ENCODE measurements around the gene RNF121. TPM values are rescaled to one million over a fixed set of nuclear protein-coding genes. Genes with fewer than 3 reads are reported as not detected.

The RNF121 gene
- total RNA-seq, 1 donor from 2014 or later = 21.1 TPM

GRCh38 chr11:72012897-72013721 is 84.3 kb downstream of the RNF121 start:
- Histone ChIP-seq H3K36me3 (peaks cover 2 to 100% of the 10 kb centered on the region in 2 donors), H3K9me3 (no peaks in the 10 kb centered on the region), H3K4me3 (no peak overlapping the region), H3K27ac (peak overlapping the region; percentile 38), H3K27me3 (no peaks in the 10 kb centered on the region), H3K4me1 (peaks cover 41% of the 10 kb centered on the region)
- intact Hi-C loops (cut with DNase I) = no loop called here
- TF ChIP-seq POLR2AphosphoS5 (IDR thresholded peaks at IDR 0.05; ENCODE audit: insufficient read depth in 1 of 2, low read depth in 1 of 2) (peak; percentile 44 to 57), CTCF (IDR thresholded peaks at IDR 0.05) (no peak)
- no peak for DNase-seq (ENCODE audit: extremely low spot score in 2 of 2)

DNA sequence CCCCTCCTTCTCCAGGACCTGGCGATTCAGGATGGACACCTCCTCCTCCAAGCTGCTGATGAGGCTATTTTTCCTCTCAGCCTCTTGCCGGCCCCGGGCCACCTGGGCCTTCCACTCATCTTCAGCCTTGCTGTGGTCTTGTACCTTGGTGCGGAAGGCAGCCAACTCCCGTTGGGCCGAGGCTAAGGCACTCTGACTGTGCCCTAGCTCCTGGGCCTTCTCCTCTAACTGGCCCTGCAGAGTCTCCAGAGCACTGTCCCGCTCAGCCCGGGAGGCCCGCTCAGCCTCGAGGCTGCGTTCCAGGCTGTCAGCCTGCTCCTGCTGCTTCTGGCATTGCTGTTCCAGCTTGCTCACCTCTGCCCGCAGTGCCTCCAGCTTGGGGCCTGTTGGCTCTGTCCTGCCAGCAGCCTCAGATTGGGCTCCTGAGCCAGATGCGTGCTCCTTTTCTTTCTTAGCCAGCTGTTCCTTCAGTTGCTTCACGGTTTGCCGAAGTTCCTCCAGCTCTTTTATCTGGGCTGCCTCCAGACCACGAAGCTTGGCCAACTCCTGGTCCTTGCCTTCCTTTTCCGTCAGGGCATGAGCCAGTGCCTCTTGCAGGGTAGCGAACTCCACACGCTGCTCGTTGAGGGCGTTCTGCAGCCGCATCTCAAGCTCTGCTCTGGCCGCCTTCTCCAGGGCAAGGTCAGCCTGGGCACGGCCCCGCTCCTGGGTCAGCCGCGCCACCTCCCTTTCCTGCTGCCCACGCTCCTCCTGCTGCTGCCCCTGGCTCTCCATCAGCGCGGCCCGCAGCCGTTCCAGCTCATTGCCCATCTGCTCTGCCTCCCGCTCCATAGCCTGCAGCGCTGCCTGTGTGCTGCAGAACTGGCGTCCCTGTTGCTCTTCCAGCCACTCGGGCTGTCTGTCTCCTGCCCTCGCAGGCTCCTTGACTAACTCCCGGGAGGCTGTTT is 85.2 kb downstream of the RNF121 start:
- no peak overlapping the region for H3K4me3 ChIP-seq
- H3K27me3 ChIP-seq = no peaks in the 10 kb centered on the region
- H3K9me3 ChIP-seq = no peaks in the 10 kb centered on the region
- peaks cover 7 to 100% of the 10 kb centered on the region in 2 donors for H3K36me3 ChIP-seq
- no peak for TF ChIP-seq CTCF (IDR thresholded peaks at IDR 0.05)
- TF ChIP-seq POLR2AphosphoS5 (IDR thresholded peaks at IDR 0.05; ENCODE audit: insufficient read depth in 1 of 2, low read depth in 1 of 2) = no peak
- no peak for TF ChIP-seq POLR2A (IDR thresholded peaks at IDR 0.05)
- peak overlapping the region; percentile 31 for H3K27ac ChIP-seq
- intact Hi-C loops (cut with DNase I) = no loop called here
- H3K4me1 ChIP-seq = peaks cover 41% of the 10 kb centered on the region
- DNase-seq (ENCODE audit: extremely low spot score in 2 of 2) = no peak

DNA sequence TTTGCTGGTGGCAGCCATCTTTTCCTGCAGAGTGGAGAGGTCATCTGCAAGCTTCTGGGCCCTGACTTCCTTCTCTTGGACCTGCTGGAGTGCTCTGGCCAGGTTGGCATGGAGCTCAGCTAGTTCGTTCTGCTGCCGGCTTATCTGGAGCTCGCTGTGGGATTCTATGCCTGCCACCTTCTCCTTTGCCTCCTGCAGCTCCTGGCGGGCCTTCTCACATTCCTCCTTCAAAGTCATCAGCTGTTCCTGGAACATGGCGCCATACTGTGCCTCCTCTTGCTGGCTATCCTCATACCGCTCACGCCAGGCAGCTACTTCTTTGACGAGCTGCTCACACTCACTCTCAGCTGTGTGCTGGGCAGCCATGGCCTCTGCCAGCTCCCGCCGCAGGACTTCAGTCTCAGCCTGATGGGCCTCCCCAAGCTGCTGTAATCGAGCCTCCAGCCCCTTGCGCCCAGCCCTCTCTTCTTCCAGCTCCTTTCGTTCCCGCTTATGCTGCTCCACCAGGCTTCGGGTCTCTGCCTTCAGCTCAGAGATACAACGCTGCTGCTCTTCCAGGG is 86.0 kb downstream of the RNF121 start:
- no peak overlapping the region for H3K4me3 ChIP-seq
- peaks cover 41% of the 10 kb centered on the region for H3K4me1 ChIP-seq
- no peak for TF ChIP-seq POLR2AphosphoS5 (IDR thresholded peaks at IDR 0.05; ENCODE audit: insufficient read depth in 1 of 2, low read depth in 1 of 2)
- intact Hi-C loops (cut with DNase I) = no loop called here
- H3K27me3 ChIP-seq = no peaks in the 10 kb centered on the region
- peaks cover 10 to 100% of the 10 kb centered on the region in 2 donors for H3K36me3 ChIP-seq
- no peaks in the 10 kb centered on the region for H3K9me3 ChIP-seq
- no peak for DNase-seq (ENCODE audit: extremely low spot score in 2 of 2)
- no peak overlapping the region for H3K27ac ChIP-seq

DNA sequence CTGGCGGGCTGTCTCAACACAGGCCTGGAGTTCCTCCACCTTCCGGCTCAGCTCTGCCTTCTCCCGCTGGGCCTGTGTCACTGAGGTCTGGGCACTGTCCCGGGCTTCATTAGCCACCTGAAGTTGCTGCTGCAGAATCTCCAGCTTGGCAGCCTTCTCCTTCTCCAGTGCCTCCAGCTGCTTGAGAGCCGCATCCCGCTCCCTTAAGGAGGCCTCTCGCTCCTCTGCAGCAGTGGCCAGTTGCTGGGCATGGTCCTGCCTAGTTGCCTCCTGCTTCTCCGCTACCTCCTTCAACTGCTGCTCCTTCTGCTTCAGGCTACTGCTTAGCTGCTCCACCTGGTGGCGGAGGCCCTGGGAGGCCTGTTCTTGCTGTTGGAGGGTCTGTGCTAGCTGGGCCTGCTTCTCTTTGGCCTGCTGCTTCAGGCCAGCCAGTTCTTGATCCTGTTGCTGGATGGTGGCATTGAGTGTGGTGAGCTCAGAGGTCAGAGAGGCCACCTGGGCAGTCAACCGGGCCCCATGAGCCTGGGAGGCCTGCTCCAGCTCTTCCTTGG is 86.7 kb downstream of the RNF121 start:
- intact Hi-C loops (cut with DNase I) = no loop called here
- no peaks in the 10 kb centered on the region for H3K27me3 ChIP-seq
- peaks cover 41% of the 10 kb centered on the region for H3K4me1 ChIP-seq

More for the DNA sequence above, 86.7 kb downstream of the RNF121 start:
- no peak overlapping the region for H3K27ac ChIP-seq
- no peak for DNase-seq (ENCODE audit: extremely low spot score in 2 of 2)
- H3K36me3 ChIP-seq = peaks cover 10 to 100% of the 10 kb centered on the region in 2 donors
- H3K4me3 ChIP-seq = no peak overlapping the region
- no peak for TF ChIP-seq POLR2AphosphoS5 (IDR thresholded peaks at IDR 0.05; ENCODE audit: insufficient read depth in 1 of 2, low read depth in 1 of 2)
- TF ChIP-seq CTCF (IDR thresholded peaks at IDR 0.05) = no peak
- TF ChIP-seq POLR2A (IDR thresholded peaks at IDR 0.05) = no peak
- no peaks in the 10 kb centered on the region for H3K9me3 ChIP-seq

Data from vagina (tissue), 2 donors.